ENCODE data around the gene PHACTR2. TPM values are rescaled to one million over a fixed set of nuclear protein-coding genes. Genes with fewer than 3 reads are reported as not detected.

The PHACTR2 gene
- total RNA-seq, 4 donors from 2014 or later = 76.2 to 110 (median 98.2) TPM

- 5 to 7% methylated on average over 9 of the region's 9 CpGs for whole genome bisulfite sequencing, 2 donors
- Histone ChIP-seq H3K27ac (peak overlapping the region; percentile 86 to 96 (median 88)), H3K27me3 (no peaks in the 10 kb centered on the region), H3K9me3 (peaks cover 0 to 7% (median 0%) of the 10 kb centered on the region in 4 donors), H3K4me1 (peaks cover 0 to 31% (median 0%) of the 10 kb centered on the region in 4 donors), H3K36me3 (no peaks in the 10 kb centered on the region), H3K4me3 (peak overlapping the region; percentile 47 to 89 (median 70))
- no peak for DNase-seq (ENCODE audit: low spot score in 2 of 2)
- TF ChIP-seq POLR2A (IDR thresholded peaks at IDR 0.05) (no peak), EP300 (IDR thresholded peaks at IDR 0.05) (no peak)
Observed at GRCh38 chr6:143677577-143677890, 231 bp upstream of the PHACTR2 start.

DNA sequence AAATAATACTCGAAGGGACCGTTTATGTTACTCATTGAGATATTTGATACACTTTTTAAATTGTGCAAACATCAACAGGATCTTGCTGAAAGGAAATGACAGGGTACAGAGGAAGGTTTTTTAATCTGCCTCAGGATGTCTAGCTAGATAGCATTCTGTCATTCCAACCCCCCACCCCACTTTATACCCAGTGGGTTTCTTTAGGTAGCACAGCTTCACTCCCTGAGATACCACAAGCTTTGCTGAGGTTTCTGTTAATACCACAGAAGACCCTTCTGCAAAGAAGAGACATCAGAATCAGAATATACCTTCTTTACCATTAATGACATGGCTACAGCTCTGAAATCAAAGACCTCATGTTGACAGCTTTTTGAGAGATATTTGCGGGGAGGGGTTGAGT is 1.3 kb downstream of the PHACTR2 start:
- H3K9me3 ChIP-seq = peaks cover 0 to 19% (median 0%) of the 10 kb centered on the region in 4 donors
- no peak for DNase-seq (ENCODE audit: low spot score in 2 of 2)
- peaks cover 0 to 22% (median 0%) of the 10 kb centered on the region in 4 donors for H3K4me1 ChIP-seq
- TF ChIP-seq EP300 (IDR thresholded peaks at IDR 0.05) (no peak), POLR2A (IDR thresholded peaks at IDR 0.05) (no peak)
- TF ChIP-seq, protein P1, sequence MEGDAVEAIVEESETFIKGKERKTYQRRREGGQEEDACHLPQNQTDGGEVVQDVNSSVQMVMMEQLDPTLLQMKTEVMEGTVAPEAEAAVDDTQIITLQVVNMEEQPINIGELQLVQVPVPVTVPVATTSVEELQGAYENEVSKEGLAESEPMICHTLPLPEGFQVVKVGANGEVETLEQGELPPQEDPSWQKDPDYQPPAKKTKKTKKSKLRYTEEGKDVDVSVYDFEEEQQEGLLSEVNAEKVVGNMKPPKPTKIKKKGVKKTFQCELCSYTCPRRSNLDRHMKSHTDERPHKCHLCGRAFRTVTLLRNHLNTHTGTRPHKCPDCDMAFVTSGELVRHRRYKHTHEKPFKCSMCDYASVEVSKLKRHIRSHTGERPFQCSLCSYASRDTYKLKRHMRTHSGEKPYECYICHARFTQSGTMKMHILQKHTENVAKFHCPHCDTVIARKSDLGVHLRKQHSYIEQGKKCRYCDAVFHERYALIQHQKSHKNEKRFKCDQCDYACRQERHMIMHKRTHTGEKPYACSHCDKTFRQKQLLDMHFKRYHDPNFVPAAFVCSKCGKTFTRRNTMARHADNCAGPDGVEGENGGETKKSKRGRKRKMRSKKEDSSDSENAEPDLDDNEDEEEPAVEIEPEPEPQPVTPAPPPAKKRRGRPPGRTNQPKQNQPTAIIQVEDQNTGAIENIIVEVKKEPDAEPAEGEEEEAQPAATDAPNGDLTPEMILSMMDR (IDR thresholded peaks at IDR 0.05) = no peak
- no peaks in the 10 kb centered on the region for H3K27me3 ChIP-seq
- peak overlapping the region; percentile 47 to 89 (median 70) for H3K4me3 ChIP-seq
- WGBS, 2 donors = 21 to 26% methylated on average over 3 of the region's 3 CpGs
- no peaks in the 10 kb centered on the region for H3K36me3 ChIP-seq
- H3K27ac ChIP-seq = peak overlapping the region; percentile 86 to 96 (median 88)

DNA sequence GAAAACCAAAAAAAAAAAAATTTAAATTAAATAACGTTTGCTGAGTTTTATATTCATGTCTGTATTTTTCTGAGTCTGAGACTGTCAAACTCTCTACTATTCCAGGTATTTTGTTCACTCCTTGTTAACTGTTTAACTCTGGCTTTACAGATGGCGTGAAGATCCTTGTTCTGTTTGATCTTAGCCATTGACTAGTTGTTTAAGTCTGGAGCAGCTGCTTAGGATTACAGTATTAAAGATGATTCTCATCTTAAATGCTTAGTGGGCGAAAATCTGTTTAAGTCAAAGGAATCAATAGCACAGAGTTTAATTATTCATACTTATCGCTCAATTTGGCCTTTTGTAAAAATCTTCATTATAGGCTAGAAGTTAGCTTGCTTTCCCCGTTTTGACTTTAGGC is 2.4 kb downstream of the PHACTR2 start:
- peak overlapping the region in 1 of 4 donors; percentile 77 for H3K4me3 ChIP-seq
- TF ChIP-seq POLR2A (IDR thresholded peaks at IDR 0.05) (no peak), EP300 (IDR thresholded peaks at IDR 0.05) (no peak)
- TF ChIP-seq, protein P1 (IDR thresholded peaks at IDR 0.05) = no peak
- no peak for DNase-seq (ENCODE audit: low spot score in 2 of 2)
- H3K4me1 ChIP-seq = peaks cover 0 to 18% (median 0%) of the 10 kb centered on the region in 4 donors
- no peaks in the 10 kb centered on the region for H3K27me3 ChIP-seq
- H3K36me3 ChIP-seq = no peaks in the 10 kb centered on the region
- WGBS, 2 donors = 56 to 66% methylated on average over 5 of the region's 5 CpGs
- H3K27ac ChIP-seq = peak overlapping the region in 3 of 4 donors; percentile 86 to 96 (median 86)
- peaks cover 0 to 19% (median 0%) of the 10 kb centered on the region in 4 donors for H3K9me3 ChIP-seq

- H3K27me3 ChIP-seq = no peaks in the 10 kb centered on the region
- no peak overlapping the region for H3K4me3 ChIP-seq
- no peaks in the 10 kb centered on the region for H3K36me3 ChIP-seq
- H3K9me3 ChIP-seq = peaks cover 0 to 19% (median 0%) of the 10 kb centered on the region in 4 donors
- no peak for DNase-seq (ENCODE audit: low spot score in 2 of 2)
- TF ChIP-seq EP300 (IDR thresholded peaks at IDR 0.05) (no peak), POLR2A (IDR thresholded peaks at IDR 0.05) (no peak)
- TF ChIP-seq, protein P1 (IDR thresholded peaks at IDR 0.05) = no peak
- H3K4me1 ChIP-seq = peaks cover 0 to 17% (median 3%) of the 10 kb centered on the region in 4 donors
- WGBS, 2 donors = 96 to 99% methylated on average over 3 of the region's 3 CpGs
- H3K27ac ChIP-seq = no peak overlapping the region
Observed at GRCh38 chr6:143682805-143683204, 5.0 kb downstream of the PHACTR2 start.

- DNase-seq (ENCODE audit: low spot score in 2 of 2) = no peak
- 76 to 81% methylated on average over 1 of the region's 1 CpG for WGBS, 2 donors
- Histone ChIP-seq H3K4me1 (peaks cover 0 to 23% (median 3%) of the 10 kb centered on the region in 4 donors), H3K27me3 (no peaks in the 10 kb centered on the region), H3K27ac (no peak overlapping the region), H3K9me3 (peaks cover 0 to 19% (median 0%) of the 10 kb centered on the region in 4 donors), H3K36me3 (no peaks in the 10 kb centered on the region), H3K4me3 (no peak overlapping the region)
- TF ChIP-seq EP300 (IDR thresholded peaks at IDR 0.05) (no peak), POLR2A (IDR thresholded peaks at IDR 0.05) (no peak)
- TF ChIP-seq, protein P1 (IDR thresholded peaks at IDR 0.05) = no peak
Observed at GRCh38 chr6:143684486-143684885, 6.7 kb downstream of the PHACTR2 start.

Measured in tibial nerve (tissue), 4 donors.